ENCODE data around the gene POTEI. TPM values are rescaled to one million over a fixed set of nuclear protein-coding genes. Genes with fewer than 3 reads are reported as not detected.
"Not testable (repeated sequence)": the region's sequence is repeated elsewhere in the genome, so short reads cannot be mapped to it uniquely, and the experiment has no call there.

The POTEI gene
- total RNA-seq, 2 experiments from 2014 or later: not detected

GRCh38 chr2:130527365-130527967, 18.3 kb upstream of the POTEI start:
- DNase-seq; H3K27me3 Mint-ChIP-seq; H3K4me3 Mint-ChIP-seq; ATAC-seq; H3K27ac Mint-ChIP-seq; H3K4me1 Mint-ChIP-seq; H3K36me3 Mint-ChIP-seq; H3K9me3 Mint-ChIP-seq (ENCODE audit: low read depth); CTCF ChIA-PET: not testable (repeated sequence)

- ATAC-seq; H3K27me3 Mint-ChIP-seq; DNase-seq; H3K27ac Mint-ChIP-seq; CTCF ChIA-PET; H3K4me3 Mint-ChIP-seq; H3K4me1 Mint-ChIP-seq; H3K36me3 Mint-ChIP-seq; H3K9me3 Mint-ChIP-seq (ENCODE audit: low read depth): not testable (repeated sequence)
Observed at GRCh38 chr2:130522390-130522789, 13.3 kb upstream of the POTEI start.

GRCh38 chr2:130520992-130521391, 11.9 kb upstream of the POTEI start, which contains the start of gene CFC1B:
Gene CFC1B (plus strand): TSS chr2:130521222. CDS start chr2:130521485, 263 bp downstream.
- CTCF ChIA-PET; ATAC-seq; DNase-seq; H3K27me3 Mint-ChIP-seq; H3K4me3 Mint-ChIP-seq; H3K36me3 Mint-ChIP-seq; H3K27ac Mint-ChIP-seq; H3K4me1 Mint-ChIP-seq; H3K9me3 Mint-ChIP-seq (ENCODE audit: low read depth): not testable (repeated sequence)

GRCh38 chr2:130518516-130519106, 9.5 kb upstream of the POTEI start:
- ATAC-seq; H3K4me1 Mint-ChIP-seq; CTCF ChIA-PET; DNase-seq; H3K9me3 Mint-ChIP-seq (ENCODE audit: low read depth); H3K4me3 Mint-ChIP-seq; H3K27me3 Mint-ChIP-seq; H3K27ac Mint-ChIP-seq; H3K36me3 Mint-ChIP-seq: not testable (repeated sequence)

GRCh38 chr2:130511747-130512451, 2.8 kb upstream of the POTEI start:
- H3K4me3 Mint-ChIP-seq; H3K27me3 Mint-ChIP-seq; CTCF ChIA-PET; H3K4me1 Mint-ChIP-seq; ATAC-seq; DNase-seq; H3K9me3 Mint-ChIP-seq (ENCODE audit: low read depth); H3K27ac Mint-ChIP-seq; H3K36me3 Mint-ChIP-seq: not testable (repeated sequence)

- H3K4me1 Mint-ChIP-seq; H3K4me3 Mint-ChIP-seq; H3K27me3 Mint-ChIP-seq; H3K36me3 Mint-ChIP-seq; H3K9me3 Mint-ChIP-seq (ENCODE audit: low read depth); ATAC-seq; DNase-seq; CTCF ChIA-PET; H3K27ac Mint-ChIP-seq: not testable (repeated sequence)
Observed at GRCh38 chr2:130510807-130511746, 1.9 kb upstream of the POTEI start.

GRCh38 chr2:130491073-130491472, 18.1 kb downstream of the POTEI start:
- DNase-seq, CTCF ChIA-PET, H3K27ac Mint-ChIP-seq: not testable (repeated sequence)

GRCh38 chr2:130455413-130455812, 53.7 kb downstream of the POTEI start:
- H3K27me3 Mint-ChIP-seq, DNase-seq, H3K4me3 Mint-ChIP-seq: not testable (repeated sequence)

More at GRCh38 chr2:130491073-130491472, 18.1 kb downstream of the POTEI start:
- ATAC-seq; H3K4me1 Mint-ChIP-seq; H3K9me3 Mint-ChIP-seq (ENCODE audit: low read depth); H3K27me3 Mint-ChIP-seq; H3K36me3 Mint-ChIP-seq; H3K4me3 Mint-ChIP-seq: not testable (repeated sequence)

GRCh38 chr2:130454712-130455083, 54.4 kb downstream of the POTEI start:
- H3K27me3 Mint-ChIP-seq; H3K27ac Mint-ChIP-seq; ATAC-seq; DNase-seq; CTCF ChIA-PET; H3K4me1 Mint-ChIP-seq; H3K4me3 Mint-ChIP-seq; H3K36me3 Mint-ChIP-seq; H3K9me3 Mint-ChIP-seq (ENCODE audit: low read depth): not testable (repeated sequence)

More at GRCh38 chr2:130455413-130455812, 53.7 kb downstream of the POTEI start:
- ATAC-seq; H3K27ac Mint-ChIP-seq; H3K36me3 Mint-ChIP-seq; CTCF ChIA-PET; H3K4me1 Mint-ChIP-seq; H3K9me3 Mint-ChIP-seq (ENCODE audit: low read depth): not testable (repeated sequence)

- H3K4me1 Mint-ChIP-seq; H3K27me3 Mint-ChIP-seq; H3K27ac Mint-ChIP-seq; ATAC-seq; CTCF ChIA-PET; H3K36me3 Mint-ChIP-seq; DNase-seq; H3K4me3 Mint-ChIP-seq; H3K9me3 Mint-ChIP-seq (ENCODE audit: low read depth): not testable (repeated sequence)
Observed at GRCh38 chr2:130453955-130454711, 55.0 kb downstream of the POTEI start.

- H3K4me1 Mint-ChIP-seq; H3K9me3 Mint-ChIP-seq (ENCODE audit: low read depth); H3K36me3 Mint-ChIP-seq; CTCF ChIA-PET; H3K27ac Mint-ChIP-seq; H3K27me3 Mint-ChIP-seq; DNase-seq; ATAC-seq; H3K4me3 Mint-ChIP-seq: not testable (repeated sequence)
Observed at GRCh38 chr2:130452897-130453296, 56.2 kb downstream of the POTEI start.

GRCh38 chr2:130451823-130452222, 57.3 kb downstream of the POTEI start:
- H3K4me1 Mint-ChIP-seq; H3K4me3 Mint-ChIP-seq; ATAC-seq; CTCF ChIA-PET; H3K27me3 Mint-ChIP-seq; DNase-seq; H3K36me3 Mint-ChIP-seq; H3K27ac Mint-ChIP-seq; H3K9me3 Mint-ChIP-seq (ENCODE audit: low read depth): not testable (repeated sequence)

GRCh38 chr2:130451278-130451677, 57.9 kb downstream of the POTEI start:
- CTCF ChIA-PET; H3K36me3 Mint-ChIP-seq; H3K4me3 Mint-ChIP-seq; ATAC-seq; H3K4me1 Mint-ChIP-seq; DNase-seq; H3K9me3 Mint-ChIP-seq (ENCODE audit: low read depth); H3K27me3 Mint-ChIP-seq; H3K27ac Mint-ChIP-seq: not testable (repeated sequence)

Measured in activated CD8-positive, alpha-beta memory T cell treated with anti-CD3 and anti-CD28 coated beads, Interleukin-2, amount 10 ng/mL, durations not matched to agents 7 days and 5 days (primary cell).